HG02610 (cell line): ENCODE measurements around the gene PPP1R2.
"Not testable (repeated sequence)": the region's sequence is repeated elsewhere in the genome, so short reads cannot be mapped to it uniquely, and the experiment has no call there.

Source experiments
- ATAC-seq: cut with Tn5 transposase; IDR thresholded peaks from one replicate; pipeline ENCODE4 v1.9.1; 2021; ENCODE audit warnings: mild to moderate bottlenecking, moderate library complexity; ENCODE audit not compliant: unreplicated experiment

Gene PPP1R2

DNA sequence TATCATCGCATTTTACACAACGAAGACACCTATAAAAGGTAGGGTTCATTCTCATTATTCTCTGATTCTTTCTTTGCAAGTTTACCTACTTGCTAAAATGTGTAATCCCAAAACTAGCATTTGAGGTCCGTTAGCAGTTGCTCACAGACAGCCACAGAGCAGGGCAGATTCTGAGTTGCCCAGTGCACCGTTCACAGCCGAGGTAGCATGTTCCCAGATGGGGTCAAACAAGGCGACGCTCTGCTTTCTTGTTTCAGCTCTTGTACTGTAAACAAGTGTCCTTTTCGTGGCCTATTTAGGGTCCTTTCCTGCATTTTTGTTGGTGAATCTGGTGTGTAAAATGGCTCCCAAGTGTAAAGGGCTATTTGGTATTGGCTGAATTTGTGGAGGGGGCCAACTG, 3.1 kb downstream of the PPP1R2 start:
- no peak for ATAC-seq

DNA sequence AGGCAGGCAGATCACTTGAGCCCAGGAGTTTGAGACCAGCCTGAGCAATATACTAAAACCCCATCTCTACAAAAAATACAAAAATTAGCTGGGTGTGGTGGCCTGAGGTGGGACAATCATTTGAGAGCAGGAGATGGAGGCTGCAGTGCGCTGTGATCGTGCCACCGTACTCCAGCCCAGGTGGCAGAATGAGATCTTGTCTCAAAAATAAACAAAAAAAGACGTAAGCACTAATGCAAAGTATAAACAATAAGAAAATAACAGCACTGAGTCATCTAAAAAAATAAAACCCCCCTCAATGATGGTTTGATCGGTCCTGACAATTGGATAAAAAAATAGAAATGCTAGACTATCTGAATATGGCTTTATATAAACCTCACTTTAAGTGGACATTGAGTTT, 3.6 kb downstream of the PPP1R2 start:
- ATAC-seq: no peak

DNA sequence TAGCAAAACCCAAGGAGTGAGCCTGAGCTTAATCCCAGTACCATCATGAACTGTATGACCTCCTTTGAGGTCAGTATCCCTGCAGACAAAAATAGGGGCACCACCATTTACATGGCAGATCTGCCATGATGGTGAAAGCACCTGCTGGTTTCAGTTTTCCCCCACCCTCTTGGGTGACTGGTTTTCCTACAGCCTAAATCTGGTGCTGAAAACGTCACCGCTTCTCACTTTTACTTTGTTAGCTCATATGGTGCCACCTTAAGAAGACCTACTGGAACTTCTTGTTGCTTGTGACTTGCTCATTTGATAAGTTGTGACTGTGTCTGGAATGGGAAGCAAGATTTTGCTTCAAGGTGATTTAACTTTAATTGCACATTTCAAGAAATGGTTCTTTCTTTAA, 5.1 kb downstream of the PPP1R2 start:
- peak; percentile 52 for ATAC-seq

DNA sequence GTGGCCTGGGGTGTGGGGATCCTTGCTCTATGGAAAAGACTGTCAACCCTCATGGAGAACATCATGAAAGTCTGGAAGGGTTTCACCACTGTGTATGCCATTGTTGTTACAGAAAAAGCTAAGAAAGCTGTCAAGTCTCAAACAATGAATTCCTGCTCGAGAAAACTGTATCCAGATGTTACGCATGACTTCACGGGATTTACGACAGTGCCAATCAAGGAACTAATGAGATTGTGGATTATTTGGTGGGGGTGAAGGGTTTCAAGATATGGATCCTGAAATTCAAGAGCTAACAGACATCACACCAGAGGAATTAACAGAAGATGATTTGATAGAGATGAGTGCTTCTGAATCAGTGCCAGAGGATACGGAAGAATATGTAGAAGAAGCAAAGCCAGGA, 7.8 kb downstream of the PPP1R2 start:
- ATAC-seq: no peak

DNA sequence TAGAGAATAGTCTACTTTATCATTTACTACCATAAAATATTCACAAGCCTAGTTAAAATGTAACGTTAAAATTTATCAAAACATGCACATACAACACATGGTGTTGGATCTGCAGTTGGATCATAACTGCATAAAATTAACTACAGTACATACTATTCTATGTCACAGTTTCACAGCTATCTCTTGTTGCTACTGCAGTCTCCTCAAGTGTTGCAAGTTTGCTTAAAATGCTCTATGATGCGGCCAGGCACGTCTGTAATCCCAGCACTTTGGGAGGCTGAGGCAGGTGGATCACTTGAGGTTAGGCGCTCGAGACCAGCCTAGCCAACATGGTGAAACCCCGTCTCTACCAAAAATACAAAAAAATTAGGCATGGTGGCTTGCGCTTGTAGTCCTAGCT, 10.3 kb downstream of the PPP1R2 start:
- ATAC-seq: no peak

DNA sequence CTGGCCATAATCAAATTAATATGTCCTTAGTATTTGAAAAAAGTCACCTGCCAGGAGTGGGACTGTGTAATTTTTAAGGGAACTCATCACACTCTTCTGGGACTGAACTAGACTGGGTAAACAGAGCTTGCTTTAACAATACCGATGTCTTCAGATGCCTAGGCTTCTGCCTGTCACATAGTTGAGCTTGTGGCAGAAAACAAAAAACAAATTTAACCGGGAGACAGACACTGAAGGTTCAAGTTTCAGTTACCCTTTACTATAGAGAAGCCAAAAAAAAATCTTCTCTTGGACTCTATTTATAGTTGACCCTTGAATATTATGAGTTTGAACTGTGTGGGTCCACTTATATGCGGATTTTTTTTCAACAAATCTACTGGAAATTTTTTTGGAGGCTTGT, 10.8 kb downstream of the PPP1R2 start:
- no peak for ATAC-seq

DNA sequence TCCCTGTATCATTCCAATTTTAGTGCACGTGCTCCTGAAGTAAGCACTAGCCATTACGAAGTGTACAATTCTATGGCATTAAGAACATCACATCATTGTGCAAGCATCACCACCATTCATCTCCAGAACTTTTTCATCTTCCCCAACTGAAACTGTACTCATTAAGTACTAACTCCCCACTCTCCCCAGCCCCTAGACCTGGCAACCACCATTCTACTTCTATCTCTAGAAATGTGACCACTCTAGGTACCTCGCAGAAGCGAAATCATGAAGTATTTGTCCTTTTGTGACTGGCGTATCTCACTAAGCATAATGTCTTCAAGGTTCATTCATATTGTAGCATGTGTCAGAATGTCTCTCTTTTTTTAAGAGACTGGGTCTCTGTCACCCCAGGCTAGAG, 11.4 kb downstream of the PPP1R2 start:
- no peak for ATAC-seq

DNA sequence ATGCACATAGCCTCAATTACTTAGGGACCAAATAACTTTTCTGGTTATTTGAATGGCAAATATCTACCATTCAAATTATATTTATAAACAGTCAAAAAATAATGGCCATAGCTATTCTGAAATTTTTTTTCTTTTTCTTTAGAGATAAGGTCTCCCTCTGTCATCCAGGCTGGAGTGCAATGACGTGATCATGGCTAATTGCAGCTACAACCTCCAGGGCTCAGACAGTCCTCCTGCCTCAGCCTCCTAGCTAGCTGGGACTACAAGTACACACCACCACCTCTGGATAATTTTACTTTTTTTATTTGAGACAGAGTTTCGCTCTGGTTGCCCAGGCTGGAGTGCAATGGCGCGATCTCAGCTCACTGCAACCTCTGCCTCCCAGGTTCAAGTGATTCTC, 16.6 kb downstream of the PPP1R2 start:
- ATAC-seq: no peak

DNA sequence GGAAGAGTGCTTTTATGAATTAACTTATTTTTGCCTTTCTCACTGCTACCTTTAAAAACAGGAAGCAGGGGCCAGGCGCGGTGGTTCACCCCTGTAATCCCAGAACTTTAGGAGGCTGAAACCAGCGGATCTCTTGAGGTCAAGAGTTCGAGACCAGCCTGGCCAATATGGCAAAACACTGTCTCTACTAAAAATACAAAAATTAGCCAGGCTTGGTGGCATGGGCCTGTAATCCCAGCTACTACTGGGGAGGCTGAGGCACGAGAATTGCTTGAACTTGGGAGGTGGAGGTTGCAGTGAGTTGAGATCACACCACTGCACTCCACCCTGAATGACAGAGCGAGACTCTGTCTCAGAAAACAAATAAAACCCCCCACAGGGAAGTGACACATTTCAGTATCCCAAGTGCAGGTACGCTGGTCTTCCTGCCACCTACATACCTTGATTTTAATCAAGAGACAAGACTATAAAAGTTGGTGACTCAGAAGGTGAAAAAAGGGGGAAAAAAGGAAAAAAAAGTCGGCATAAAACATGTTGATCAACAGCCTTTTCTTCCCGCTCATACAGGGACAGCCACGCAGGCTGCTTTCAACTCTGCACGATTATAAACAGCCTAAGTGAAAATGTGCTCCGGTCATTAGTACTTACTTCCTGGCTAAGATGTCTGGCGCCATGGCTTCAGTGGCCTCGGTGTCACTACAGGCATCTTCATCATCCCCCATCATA, 18.8 kb downstream of the PPP1R2 start:
- no peak for ATAC-seq

DNA sequence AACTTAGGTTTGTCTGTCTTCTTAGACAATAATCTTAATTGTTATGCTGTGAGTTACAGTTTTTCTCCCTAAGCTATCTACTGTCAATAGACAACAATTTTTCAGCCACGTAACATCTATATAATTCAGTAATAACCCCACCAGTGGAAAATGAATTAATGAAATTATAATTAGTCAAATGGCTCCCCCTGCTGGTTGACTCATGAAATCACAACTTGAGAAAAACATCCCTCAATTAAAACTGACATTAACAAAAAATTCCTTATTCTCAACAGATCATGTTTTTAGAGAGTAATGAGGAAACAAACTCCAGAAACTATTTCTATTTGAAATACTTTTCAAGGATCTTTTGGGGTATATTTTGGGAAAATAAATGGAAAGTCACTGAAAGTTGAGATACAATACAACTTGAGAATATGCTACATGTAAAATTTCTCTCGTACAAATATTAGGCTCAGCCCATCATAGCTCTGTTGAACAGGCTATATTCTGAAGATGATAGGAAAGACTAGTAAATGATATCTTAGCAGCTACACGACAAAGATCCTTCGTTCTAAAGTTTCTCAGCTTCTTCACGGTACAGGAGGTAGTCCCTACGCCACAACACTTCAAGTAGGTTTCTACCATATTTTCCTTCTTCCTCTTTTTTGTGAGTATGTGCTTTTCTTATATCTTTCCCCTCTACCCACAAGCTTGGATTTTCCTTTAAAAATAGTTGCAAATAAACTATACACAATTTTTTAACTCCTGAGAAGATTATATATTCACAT, 20.7 kb downstream of the PPP1R2 start:
- ATAC-seq: no peak

DNA sequence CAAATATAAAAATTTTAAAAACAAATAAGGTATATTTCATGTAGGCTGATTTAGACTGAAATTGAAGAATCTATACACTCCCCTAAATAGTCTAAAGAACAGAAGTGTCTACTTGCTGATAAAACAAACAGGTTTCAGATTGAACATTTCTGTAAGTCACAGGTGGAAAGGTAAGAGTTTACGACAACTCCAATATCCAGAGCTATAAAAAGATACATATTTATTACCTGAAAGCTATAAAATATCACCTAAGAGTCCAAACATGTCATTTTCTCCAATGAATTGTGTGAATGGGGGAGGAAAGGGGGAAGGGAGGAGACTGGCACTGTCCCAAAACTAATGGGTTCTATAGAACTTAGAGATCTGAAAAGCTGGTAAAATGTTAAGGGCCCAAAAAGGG, 26.1 kb downstream of the PPP1R2 start:
- no peak for ATAC-seq

DNA sequence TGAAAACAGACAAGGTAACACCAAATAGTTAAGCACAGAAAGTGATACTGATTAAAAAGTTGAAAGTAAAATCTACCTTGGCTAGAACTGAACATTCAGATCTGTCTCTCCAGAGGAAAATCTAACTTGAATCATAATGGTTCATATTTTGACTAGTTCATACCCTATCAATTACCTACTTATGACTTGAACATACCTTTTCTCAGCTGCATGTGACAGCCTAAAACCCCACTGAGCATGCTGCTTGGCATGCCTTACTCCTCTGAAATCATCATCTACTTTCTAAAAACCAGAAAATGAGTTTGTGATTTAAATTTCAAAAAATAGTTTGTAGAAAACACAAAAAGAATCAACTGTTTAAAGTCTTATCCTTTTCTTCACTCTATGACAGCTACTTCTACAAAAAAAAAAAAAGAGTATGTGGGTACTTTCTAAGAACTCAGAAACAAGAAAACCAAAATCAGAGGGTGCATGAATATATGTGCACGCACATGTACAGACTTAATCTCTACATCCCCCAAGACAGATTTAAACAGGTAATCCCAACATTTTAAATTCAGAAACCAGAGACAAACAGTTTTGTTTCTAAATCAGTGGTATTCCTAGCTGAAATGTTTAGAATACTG, 28.4 kb downstream of the PPP1R2 start:
- ATAC-seq: peak; percentile 44

DNA sequence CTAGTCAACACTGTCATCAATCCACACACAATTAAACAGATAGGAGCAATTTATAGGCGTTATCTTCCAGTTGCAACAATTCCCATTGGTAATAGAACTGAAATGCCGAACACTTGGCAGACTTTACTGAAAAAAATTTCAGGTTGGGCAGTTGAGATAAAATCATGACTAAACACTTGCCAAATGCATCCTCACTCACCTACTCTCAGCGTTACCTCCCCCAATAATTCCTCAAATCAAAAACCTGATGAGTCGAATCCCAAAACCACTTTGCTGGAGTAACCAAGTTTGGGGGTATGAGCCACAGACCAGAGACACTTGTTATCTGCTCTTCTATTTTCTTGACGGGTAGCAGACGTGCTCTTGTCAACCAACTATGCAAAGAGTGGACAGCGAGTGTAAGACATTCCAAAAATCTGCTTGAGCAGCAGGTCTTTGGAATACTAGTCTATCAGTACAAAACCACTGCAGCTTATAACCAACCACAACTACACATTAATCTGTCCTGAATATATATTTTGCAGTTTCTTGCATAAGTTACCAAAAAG, 30.3 kb downstream of the PPP1R2 start:
- ATAC-seq: no peak

DNA sequence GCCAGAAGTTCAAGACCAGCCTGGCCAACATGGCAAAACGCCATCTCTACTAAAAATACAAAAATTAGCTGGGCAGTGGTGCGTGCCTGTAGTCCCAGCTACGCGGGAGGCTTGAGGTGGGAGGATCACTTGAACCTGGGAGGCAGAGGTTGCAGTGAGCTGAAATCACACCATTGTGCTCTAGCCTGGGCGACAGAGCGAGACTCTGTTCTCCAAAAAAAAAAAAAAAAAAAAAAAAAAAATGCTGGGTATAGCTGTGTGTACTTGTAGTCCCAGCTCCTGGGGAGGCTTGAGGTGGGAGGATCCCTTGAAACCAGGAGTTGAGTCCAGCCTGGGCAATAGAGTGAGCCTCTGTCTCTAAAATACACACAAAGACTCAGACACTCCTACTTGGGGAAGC, 32.0 kb downstream of the PPP1R2 start:
- ATAC-seq: no peak

DNA sequence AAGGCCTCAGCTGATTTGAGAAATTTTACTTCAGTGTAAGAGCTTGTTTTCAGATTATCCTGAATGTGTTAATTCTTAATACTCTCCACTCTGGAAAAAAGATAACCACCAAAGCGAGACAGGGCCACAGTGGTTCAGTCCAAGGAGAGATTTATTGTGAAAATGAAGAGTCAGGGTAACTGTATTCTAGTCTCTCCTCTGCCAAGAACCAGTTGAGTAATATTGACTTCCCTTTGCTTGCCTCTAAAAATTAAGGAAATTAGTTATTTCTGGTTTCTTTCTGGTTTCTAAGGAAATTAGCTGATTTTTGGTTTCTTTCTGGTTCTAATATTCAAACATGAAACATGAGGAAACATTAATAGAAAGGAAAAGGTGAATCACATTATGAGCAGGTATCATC, 34.9 kb downstream of the PPP1R2 start:
- ATAC-seq: no peak

DNA sequence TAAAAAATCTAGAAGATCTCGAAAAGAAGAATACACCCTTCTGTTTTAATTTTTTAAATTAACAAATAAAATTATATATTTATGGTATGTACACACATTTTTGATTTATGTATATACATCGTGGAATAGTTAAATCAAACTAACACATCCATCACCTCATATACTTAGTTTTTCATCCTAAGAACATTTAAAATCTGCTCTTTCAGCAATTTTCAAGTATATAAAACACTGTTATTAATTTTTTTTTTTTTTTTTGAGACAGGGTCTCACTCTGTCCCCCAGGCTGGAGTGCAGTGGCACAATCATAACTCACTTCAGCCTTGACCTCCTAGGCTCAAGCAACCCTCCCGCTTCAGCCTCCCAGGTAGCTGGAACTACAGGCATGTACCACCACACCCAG, 67.5 kb downstream of the PPP1R2 start:
- ATAC-seq: no peak

DNA sequence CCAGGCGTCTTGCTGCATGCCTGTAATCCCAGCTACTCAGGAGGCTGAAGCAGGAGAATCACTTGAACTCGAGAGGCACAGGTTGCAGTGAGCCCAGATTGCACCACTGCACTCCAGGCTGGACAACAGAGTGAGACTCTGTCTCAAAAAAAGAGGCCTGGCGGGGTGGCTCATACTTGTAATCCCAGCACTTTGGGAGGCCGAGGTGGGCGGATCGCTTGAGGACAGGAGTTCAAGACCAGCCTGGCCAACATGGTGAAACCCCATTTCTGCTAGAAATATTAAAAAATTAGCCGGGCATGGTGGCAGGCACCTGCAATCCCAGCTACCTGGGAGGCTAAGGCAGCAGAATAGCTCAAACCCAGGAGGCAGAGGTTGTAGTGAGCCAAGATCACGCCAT, 68.0 kb downstream of the PPP1R2 start:
- ATAC-seq: not testable (repeated sequence)

DNA sequence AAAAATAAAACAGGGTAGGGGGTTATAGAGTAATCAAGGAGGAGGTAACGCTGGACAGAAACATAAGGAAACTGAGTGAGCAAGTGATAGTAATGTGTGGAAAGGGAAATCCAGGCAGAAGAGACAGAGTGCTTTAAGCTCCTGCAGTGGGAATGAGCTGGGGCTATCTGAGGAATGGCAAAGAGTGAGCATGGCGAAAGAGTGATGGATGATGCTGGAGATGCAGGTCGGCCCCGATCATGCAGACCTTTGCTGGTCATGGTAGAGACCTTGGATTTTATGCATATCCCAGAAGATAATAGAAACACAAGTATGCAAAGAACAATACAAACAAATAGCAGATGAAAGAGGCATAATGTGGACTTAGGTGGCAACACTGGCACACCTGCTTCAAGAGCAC, 74.3 kb downstream of the PPP1R2 start:
- ATAC-seq: no peak

DNA sequence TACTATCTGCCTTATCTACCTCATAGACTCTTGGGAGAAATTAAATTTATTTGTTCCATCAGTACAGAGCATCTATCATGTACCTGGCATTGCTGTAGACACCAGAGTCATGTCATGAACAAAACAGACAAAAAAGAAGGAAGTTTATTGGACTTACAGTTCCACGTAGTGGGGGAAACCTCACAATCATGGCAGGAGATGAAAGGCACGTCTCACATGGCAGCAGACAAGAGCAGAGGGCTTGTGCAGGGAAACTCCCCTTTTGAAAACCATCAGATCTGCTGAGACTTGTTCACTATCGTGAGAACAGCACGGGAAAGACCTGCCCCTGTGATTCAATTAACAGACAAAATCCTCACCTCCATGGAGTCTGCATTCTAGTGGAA, 74.7 kb downstream of the PPP1R2 start:
- no peak for ATAC-seq

DNA sequence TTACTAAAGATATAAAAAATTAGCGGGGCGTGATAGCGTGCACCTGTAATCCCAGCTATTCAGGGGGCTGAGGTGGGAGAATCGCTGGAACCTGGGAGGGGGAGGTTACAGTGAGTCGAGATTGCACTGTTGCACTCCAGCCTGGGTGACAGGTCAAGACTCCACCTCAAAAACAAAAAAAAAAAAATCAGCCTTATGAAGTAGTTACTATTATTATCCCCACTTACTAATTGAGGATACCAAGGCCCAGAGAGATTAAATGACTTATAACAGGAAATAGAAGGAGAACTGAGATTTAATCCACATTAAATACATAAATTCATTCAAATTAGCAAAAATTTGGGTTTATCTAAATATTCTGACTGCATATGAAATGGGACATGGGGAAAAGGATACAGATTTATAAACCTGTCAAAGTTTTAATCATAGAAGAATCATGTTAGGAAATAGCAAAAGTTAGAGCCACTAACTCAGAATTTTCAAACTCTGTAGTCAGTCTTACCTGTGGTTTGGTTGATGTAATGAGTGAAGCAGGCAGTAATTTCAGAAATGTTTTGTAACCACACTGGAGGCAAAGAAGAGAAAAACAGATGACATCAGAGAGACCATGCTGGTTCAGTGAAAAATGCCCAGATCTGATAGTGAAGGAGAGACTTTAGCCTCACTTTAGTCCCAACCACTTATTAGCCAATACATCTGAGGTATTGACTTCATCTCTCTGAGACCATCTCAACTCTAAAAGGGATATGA, 75.3 kb downstream of the PPP1R2 start:
- ATAC-seq: no peak

DNA sequence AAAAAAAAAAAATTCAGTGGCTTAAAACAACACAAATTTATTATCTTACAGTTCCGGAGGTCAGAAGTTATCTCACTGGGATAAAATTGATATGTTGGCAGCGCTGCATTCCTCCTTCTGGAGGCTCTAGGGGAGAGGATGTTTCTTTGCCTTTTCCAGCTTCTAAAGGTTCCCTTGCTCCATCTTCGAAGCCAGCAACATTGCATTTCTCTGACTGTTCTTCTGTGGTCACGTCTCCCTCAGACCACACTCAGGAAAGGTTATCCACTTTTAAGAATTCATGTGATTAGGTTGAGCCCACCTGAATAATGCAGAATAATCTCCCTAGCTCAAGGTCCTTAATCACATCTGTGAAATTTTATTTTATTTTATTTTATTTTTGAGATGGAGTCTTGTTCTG, 76.9 kb downstream of the PPP1R2 start:
- no peak for ATAC-seq
